GM19438 (cell line): Measurements from ENCODE around the gene MPZ.
A peak's percentile ranks its signal among the peaks of the same experiment; 100 is the strongest.
"Not testable (repeated sequence)": the region's sequence is repeated elsewhere in the genome, so short reads cannot be mapped to it uniquely, and the experiment has no call there.

Experiments
- ATAC-seq: cut with Tn5 transposase; IDR thresholded peaks from one replicate; pipeline ENCODE4 v1.9.1; 2021; ENCODE audit warnings: low read depth; ENCODE audit not compliant: unreplicated experiment

Gene MPZ

GRCh38 chr1:161258439-161259344 lies 51.1 kb downstream of the MPZ start, which contains the start of gene PCP4L1:
TSS of gene PCP4L1 (plus strand) at chr1:161258745. CDS start at chr1:161258975, 230 bp downstream.
- ATAC-seq = peak; percentile 62

GRCh38 chr1:161257109-161257508 lies 52.7 kb downstream of the MPZ start:
- ATAC-seq = not testable (repeated sequence)

- ATAC-seq = not testable (repeated sequence)
Measured at GRCh38 chr1:161255955-161256520, 53.7 kb downstream of the MPZ start.

GRCh38 chr1:161255302-161255701 lies 54.5 kb downstream of the MPZ start:
- not testable (repeated sequence) for ATAC-seq
